Heart right ventricle (tissue), 16 donors: Measurements from ENCODE around the gene AGAP1. TPM values are rescaled to one million over a fixed set of nuclear protein-coding genes. Genes with fewer than 3 reads are reported as not detected.

ENCODE experiments used
- ATAC-seq, 8 donors: fragments of 200-7000 bp; cut with Tn5 transposase; one replicate each; pipeline ENCODE4 v1.9.1; 2020; ENCODE audit warnings: mild to moderate bottlenecking in 8 of 8, moderate library complexity in 8 of 8, moderate number of reproducible peaks in 1 of 8
- DNase-seq, 2 donors: peaks; one replicate each; pipeline ENCODE4 v3.0.0-alpha.2; 2020
- H3K27ac ChIP-seq, 10 donors: fragments of 200-600 bp; sonication (generic) in 2 of 10; one replicate each; pipeline versions ENCODE4 v1.5.0 to v1.8.0; 2020 to 2022; ENCODE audit warnings: mild to moderate bottlenecking in 3 of 10
- H3K27me3 ChIP-seq, 7 donors: fragments of 200-600 bp; one replicate each; pipeline ENCODE4 v1.8.0; 2021 to 2022; ENCODE audit warnings: mild to moderate bottlenecking in 2 of 7
- H3K36me3 ChIP-seq, 9 donors: fragments of 200-600 bp; sonication (generic) in 1 of 9; one replicate each; pipeline versions ENCODE4 v1.5.0 to v1.8.0; 2020 to 2022; ENCODE audit warnings: mild to moderate bottlenecking in 2 of 9
- H3K4me1 ChIP-seq, 9 donors: fragments of 200-600 bp; sonication (generic) in 1 of 9; one replicate each; pipeline versions ENCODE4 v1.5.0 to v1.8.0; 2020 to 2022; ENCODE audit warnings: mild to moderate bottlenecking in 4 of 9
- H3K4me3 ChIP-seq, 10 donors: fragments of 200-600 bp; sonication (generic) in 2 of 10; one replicate each; pipeline versions ENCODE4 v1.5.0 to v1.8.0; 2020 to 2022; ENCODE audit warnings: mild to moderate bottlenecking in 7 of 10, moderate library complexity in 2 of 10
- H3K9me3 ChIP-seq, 11 donors: fragments of 200-600 bp in 10 of 11; sonication (generic) in 2 of 11; one replicate each; pipeline versions ENCODE4 v1.5.0 to v1.8.0; 2013 to 2022; ENCODE audit warnings: mild to moderate bottlenecking in 2 of 11, control low read depth in 1 of 11, moderate library complexity in 1 of 11
- WGBS, 2 donors: extraction: QIAGEN DNeasy Blood & Tissue Kit; methylation state at CpG; one replicate each; pipeline ENCODE4 v1.1.7; 2013; ENCODE audit warnings: inconsistent platforms in 1 of 2; 5-methylcytosine and 5-hydroxymethylcytosine counted together
- intact Hi-C, 10 donors: fragments of 100-400 bp; cut with DNase I; formaldehyde crosslinking; loops; one replicate each; pipeline versions ENCODE4 v1.11.1 to v1.14.2; 2022
- polyA plus RNA-seq, 2 donors: library from polyadenylated mRNA; stranded (reverse); fragments of 200-250 nt; gene quantifications; one replicate each; pipeline ENCODE4 v1.2.3, GENCODE V29; 2013
- total RNA-seq, 10 donors: library from RNA; stranded (reverse); fragmentation: NEBNext Ultra II Directional in 3 of 10; extraction: Animal tissue kit (Norgen Biotek cat#: 25700) in 3 of 10; gene quantifications; one replicate each; pipeline versions ENCODE4 v1.2.1 to v1.2.4, GENCODE V29; 2021 to 2023
- TF ChIP-seq, protein P1 (sequence below), 9 donors: fragments of 200-600 bp; sonication (generic) in 2 of 9; IDR thresholded peaks; one replicate each; pipeline versions ENCODE4 v1.5.0 to v1.8.0; 2021 to 2022; ENCODE audit warnings: antibody characterized with exemption in 9 of 9, mild to moderate bottlenecking in 5 of 9, moderate library complexity in 1 of 9
- donor health status: Arrhythmogenic right ventricular cardiomyopathy.
- donor health status: ischemic (EF 13 %, LVEDD 7.1; RV severe dilation, severe dysfunction).
- donor health status: healthy with polysubstance abuse.
- donor health status: DM: no; HTN: yes; CAD: no.
- donor health status: DM: no; HTN: no; CAD: no.
- donor health status: ischemic (EF 25% LVEDD 6.9; RV normal size, moderate dysfunction).
- donor health status: ischemic (EF 25% LVEDD 5.7; RV mildly dilated, moderate dysfunction).
- donor health status: healthy.
- donor health status: DM: yes; HTN: yes; CAD: no.
- donor health status: Ischemic cardiomyopathy.
- donor health status: ischemic (EF 35%, LVEDD 5.7; RV mildly dilated, moderate dysfunction).
- donor health status: nonischemic (EF 11% LVEDD 7.7; RV severe dilation, severe dysfunction).
- donor health status: DM: yes; HTN: yes; CAD: no.
- donor health status: PGD.
- donor health status: ischemic (EF 29% LVEDD 5.4; RV normal size, mild dysfunction).
- donor health status: nonischemic (EF 23%, LVEDD 6.1; RV moderate dilation, normal function).

AGAP1 gene
- total and polyA plus RNA-seq, 12 donors = 3.5 to 29.2 (median 19.4) TPM

- 64 to 76% methylated on average over 15 of the region's 15 CpGs for WGBS, 2 donors
- ATAC-seq (peak in 1 of 8 donors; percentile 55), DNase-seq (no peak)
- no peaks in the 10 kb centered on the region for H3K36me3 ChIP-seq
- no peak overlapping the region for H3K27ac ChIP-seq
- no peaks in the 10 kb centered on the region for H3K9me3 ChIP-seq
- H3K4me3 ChIP-seq = no peak overlapping the region
- TF ChIP-seq, protein P1, sequence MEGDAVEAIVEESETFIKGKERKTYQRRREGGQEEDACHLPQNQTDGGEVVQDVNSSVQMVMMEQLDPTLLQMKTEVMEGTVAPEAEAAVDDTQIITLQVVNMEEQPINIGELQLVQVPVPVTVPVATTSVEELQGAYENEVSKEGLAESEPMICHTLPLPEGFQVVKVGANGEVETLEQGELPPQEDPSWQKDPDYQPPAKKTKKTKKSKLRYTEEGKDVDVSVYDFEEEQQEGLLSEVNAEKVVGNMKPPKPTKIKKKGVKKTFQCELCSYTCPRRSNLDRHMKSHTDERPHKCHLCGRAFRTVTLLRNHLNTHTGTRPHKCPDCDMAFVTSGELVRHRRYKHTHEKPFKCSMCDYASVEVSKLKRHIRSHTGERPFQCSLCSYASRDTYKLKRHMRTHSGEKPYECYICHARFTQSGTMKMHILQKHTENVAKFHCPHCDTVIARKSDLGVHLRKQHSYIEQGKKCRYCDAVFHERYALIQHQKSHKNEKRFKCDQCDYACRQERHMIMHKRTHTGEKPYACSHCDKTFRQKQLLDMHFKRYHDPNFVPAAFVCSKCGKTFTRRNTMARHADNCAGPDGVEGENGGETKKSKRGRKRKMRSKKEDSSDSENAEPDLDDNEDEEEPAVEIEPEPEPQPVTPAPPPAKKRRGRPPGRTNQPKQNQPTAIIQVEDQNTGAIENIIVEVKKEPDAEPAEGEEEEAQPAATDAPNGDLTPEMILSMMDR (IDR thresholded peaks at IDR 0.05) = no peak
- intact Hi-C loops = no loop called here
- H3K27me3 ChIP-seq = no peaks in the 10 kb centered on the region
- peaks cover 0 to 13% (median 0%) of the 10 kb centered on the region in 9 donors for H3K4me1 ChIP-seq
Observed at GRCh38 chr2:236010920-236011685, 517.3 kb downstream of the AGAP1 start.

DNA sequence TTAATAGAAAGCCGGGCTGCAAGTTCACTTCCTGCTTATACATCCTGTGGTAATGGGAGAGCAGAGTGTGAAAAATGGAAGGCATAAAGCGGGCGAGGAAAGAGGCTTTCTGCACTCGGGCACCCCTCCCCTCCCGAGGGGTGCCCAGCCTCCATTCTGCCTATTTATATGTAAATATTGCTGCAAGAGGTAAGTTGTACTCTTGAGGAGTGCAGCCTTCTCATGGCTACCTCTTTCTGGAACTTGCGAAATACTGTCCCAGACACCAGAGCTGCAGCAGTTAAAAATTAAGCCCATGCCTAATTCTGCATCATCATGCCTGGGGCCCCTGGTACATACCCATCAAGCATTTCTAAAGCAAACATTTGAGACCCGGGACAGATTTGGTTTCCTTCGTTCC, 518.3 kb downstream of the AGAP1 start:
- DNase-seq (no peak), ATAC-seq (no peak)
- Histone ChIP-seq H3K4me1 (peaks cover 0 to 13% (median 0%) of the 10 kb centered on the region in 9 donors), H3K27me3 (no peaks in the 10 kb centered on the region), H3K9me3 (no peaks in the 10 kb centered on the region), H3K27ac (no peak overlapping the region), H3K4me3 (no peak overlapping the region), H3K36me3 (no peaks in the 10 kb centered on the region)
- WGBS, 2 donors = 80 to 90% methylated on average over 8 of the region's 8 CpGs
- TF ChIP-seq, protein P1 (IDR thresholded peaks at IDR 0.05) = no peak
- intact Hi-C loops = no loop called here

DNA sequence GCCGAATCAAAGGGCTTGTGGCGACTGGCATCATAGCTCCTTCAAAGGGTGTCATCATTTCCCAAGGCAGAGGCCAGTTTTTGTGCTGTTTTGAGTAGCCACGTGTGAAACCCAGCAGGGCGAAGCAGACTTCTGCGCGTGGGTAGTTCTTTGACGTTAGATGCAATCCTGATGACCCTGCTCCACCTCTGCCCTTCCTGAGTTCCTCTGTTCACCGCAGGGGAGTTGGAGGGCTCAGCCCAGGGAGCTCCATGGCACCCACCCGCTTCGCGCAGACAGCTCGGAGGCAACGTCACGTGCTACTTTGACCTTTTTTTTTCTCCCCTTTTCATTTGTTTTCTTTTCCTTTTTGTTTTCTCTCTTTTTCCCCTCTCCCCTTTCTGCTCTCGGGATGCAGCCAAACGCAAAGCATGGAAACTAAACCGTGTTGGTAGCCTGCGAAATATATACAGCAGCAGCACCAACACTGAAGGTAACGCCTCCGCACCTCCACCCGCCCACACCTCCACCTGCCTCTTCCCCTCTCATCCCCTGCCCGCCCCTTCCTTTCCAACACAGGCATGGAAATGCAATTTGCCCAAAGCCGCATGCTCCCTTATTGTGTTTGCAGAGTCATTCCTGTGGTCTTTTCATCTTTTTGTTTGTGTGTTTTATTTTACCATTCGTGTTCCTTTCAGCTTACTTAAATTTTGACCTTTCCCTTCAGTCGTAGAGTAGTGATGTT, 520.7 kb downstream of the AGAP1 start:
- Histone ChIP-seq H3K4me1 (peaks cover 0 to 11% (median 0%) of the 10 kb centered on the region in 9 donors), H3K4me3 (no peak overlapping the region), H3K9me3 (no peaks in the 10 kb centered on the region), H3K36me3 (peaks cover 0 to 6% (median 0%) of the 10 kb centered on the region in 9 donors), H3K27me3 (no peaks in the 10 kb centered on the region), H3K27ac (no peak overlapping the region)
- intact Hi-C loops = no loop called here
- TF ChIP-seq, protein P1 (IDR thresholded peaks at IDR 0.05) = no peak
- no peak for ATAC-seq
- DNase-seq = no peak
- 79 to 85% methylated on average over 25 of the region's 25 CpGs for WGBS, 2 donors

- 92 to 94% methylated on average over 6 of the region's 6 CpGs for WGBS, 2 donors
- intact Hi-C loops = no loop called here
Observed at GRCh38 chr2:236015171-236015570, 521.3 kb downstream of the AGAP1 start.

More at GRCh38 chr2:236015171-236015570, 521.3 kb downstream of the AGAP1 start:
- H3K4me3 ChIP-seq = no peak overlapping the region
- no peak overlapping the region for H3K27ac ChIP-seq
- H3K27me3 ChIP-seq = no peaks in the 10 kb centered on the region
- TF ChIP-seq, protein P1 (IDR thresholded peaks at IDR 0.05) = no peak
- DNase-seq (no peak), ATAC-seq (no peak)
- H3K36me3 ChIP-seq = peaks cover 0 to 6% (median 0%) of the 10 kb centered on the region in 9 donors
- no peaks in the 10 kb centered on the region for H3K9me3 ChIP-seq
- H3K4me1 ChIP-seq = peaks cover 0 to 5% (median 0%) of the 10 kb centered on the region in 9 donors
